MCF 10A (cell line): Measurements from ENCODE around the gene DNASE1. TPM values are rescaled to one million over a fixed set of nuclear protein-coding genes. Genes with fewer than 3 reads are reported as not detected.

ENCODE experiments used
- BruUV-seq: library from RNA; stranded (reverse); fragments of 400-500 nt; replicated peaks from 2 replicates; lab custom pipeline; 2021; lab: Mats Ljungman, UMichigan
- CTCF ChIA-PET: fragments of 300-600 bp; sonication (Branson Sonifier 250); formaldehyde crosslinking; extraction: SDS; loops from one replicate; lab custom pipeline; 2021; ENCODE audit warnings: antibody characterized with exemption, inconsistent platforms; lab: Yijun Ruan, JAX
- POLR2A ChIA-PET: fragments of 300-600, 350-650 bp; sonication (Branson Sonifier 250); formaldehyde crosslinking; extraction: SDS; loops from one replicate; lab custom pipeline; 2020; ENCODE audit warnings: antibody characterized with exemption, inconsistent platforms; lab: Yijun Ruan, JAX
- DNase-seq: peaks from one replicate; pipeline ENCODE4 v3.0.0-alpha.2; 2018; ENCODE audit not compliant: unreplicated experiment
- H3K27ac Mint-ChIP-seq: one replicate; pipeline ENCODE4 v1.8.0; 2022; ENCODE audit warnings: mild to moderate bottlenecking, low read depth, mixed read lengths; ENCODE audit not compliant: unreplicated experiment
- H3K27me3 Mint-ChIP-seq: one replicate; pipeline ENCODE4 v1.8.0; 2022; ENCODE audit warnings: mixed read lengths; ENCODE audit not compliant: insufficient read depth, unreplicated experiment
- H3K36me3 Mint-ChIP-seq: one replicate; pipeline ENCODE4 v1.8.0; 2022; ENCODE audit warnings: mild to moderate bottlenecking, moderate library complexity, mixed read lengths; ENCODE audit not compliant: insufficient read depth, unreplicated experiment
- H3K4me1 Mint-ChIP-seq: one replicate; pipeline ENCODE4 v1.8.0; 2022; ENCODE audit warnings: mixed read lengths; ENCODE audit not compliant: insufficient read depth, unreplicated experiment
- H3K4me3 Mint-ChIP-seq: one replicate; pipeline ENCODE4 v1.8.0; 2022; ENCODE audit warnings: mild to moderate bottlenecking, moderate library complexity, mixed read lengths; ENCODE audit not compliant: unreplicated experiment
- H3K9me3 Mint-ChIP-seq: one replicate; pipeline ENCODE4 v1.8.0; 2022; ENCODE audit warnings: mixed read lengths; ENCODE audit not compliant: unreplicated experiment
- intact Hi-C: fragments of 100-400 bp; cut with micrococcal nuclease; formaldehyde crosslinking; loops from 2 replicates; pipeline ENCODE4 v1.14.1; 2022
- total RNA-seq: library from RNA; stranded (reverse); gene quantifications from 2 replicates; pipeline ENCODE4 v1.2.3, GENCODE V29; 2022
- TF ChIP-seq, protein P1 (sequence below): fragments of 200-600 bp; IDR thresholded peaks from one replicate; pipeline ENCODE4 v1.8.0; 2022; ENCODE audit warnings: antibody characterized with exemption, mild to moderate bottlenecking; ENCODE audit not compliant: unreplicated experiment

Gene DNASE1
- total RNA-seq, 1 experiment from 2014 or later: 11.4 TPM

DNA sequence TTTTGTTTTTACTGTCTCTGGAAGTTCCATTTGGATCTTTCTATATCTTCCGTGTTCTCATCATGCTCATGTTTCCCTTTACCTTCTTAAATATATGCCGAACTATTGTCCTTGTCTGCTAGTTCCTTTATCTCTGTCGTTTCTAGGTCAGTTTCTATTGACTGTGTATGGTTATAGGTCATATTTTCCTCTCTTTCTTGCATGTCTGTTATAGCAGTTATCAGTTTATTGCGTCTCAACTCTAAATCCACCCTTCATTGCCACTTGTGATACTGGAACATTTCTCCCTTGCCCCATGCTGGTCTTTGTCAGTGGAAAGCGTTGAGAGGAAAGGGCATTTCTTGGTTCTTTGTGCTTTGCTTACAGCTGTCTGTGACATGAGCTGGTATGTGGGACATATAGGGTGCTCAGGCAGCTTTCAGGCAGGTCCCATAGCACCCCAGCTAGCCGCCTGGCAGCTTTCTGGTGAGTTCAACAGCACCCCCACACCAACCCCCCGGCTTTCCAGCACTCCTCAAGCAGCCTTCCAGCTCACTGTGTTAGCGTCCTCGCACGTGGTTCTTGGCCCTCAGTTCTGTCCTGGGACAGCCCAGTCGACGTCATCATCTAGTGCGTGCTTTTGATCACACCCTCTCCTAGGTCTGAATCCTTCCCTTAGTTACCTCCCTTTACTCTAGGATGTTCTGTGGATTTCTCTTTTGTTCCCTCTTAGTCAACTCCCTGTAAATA lies 15.4 kb upstream of the DNASE1 start:
- TF ChIP-seq, protein P1, sequence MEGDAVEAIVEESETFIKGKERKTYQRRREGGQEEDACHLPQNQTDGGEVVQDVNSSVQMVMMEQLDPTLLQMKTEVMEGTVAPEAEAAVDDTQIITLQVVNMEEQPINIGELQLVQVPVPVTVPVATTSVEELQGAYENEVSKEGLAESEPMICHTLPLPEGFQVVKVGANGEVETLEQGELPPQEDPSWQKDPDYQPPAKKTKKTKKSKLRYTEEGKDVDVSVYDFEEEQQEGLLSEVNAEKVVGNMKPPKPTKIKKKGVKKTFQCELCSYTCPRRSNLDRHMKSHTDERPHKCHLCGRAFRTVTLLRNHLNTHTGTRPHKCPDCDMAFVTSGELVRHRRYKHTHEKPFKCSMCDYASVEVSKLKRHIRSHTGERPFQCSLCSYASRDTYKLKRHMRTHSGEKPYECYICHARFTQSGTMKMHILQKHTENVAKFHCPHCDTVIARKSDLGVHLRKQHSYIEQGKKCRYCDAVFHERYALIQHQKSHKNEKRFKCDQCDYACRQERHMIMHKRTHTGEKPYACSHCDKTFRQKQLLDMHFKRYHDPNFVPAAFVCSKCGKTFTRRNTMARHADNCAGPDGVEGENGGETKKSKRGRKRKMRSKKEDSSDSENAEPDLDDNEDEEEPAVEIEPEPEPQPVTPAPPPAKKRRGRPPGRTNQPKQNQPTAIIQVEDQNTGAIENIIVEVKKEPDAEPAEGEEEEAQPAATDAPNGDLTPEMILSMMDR: no peak
- Mint-ChIP-seq H3K9me3 (no peaks in the 10 kb centered on the region), H3K27me3 (no peaks in the 10 kb centered on the region), H3K36me3 (no peaks in the 10 kb centered on the region), H3K4me1 (peaks cover 5% of the 10 kb centered on the region), H3K4me3 (no peak overlapping the region), H3K27ac (no peak overlapping the region)
- no peak for DNase-seq
- intact Hi-C loops: no loop called here
- no TSS peak for BruUV-seq
- ChIA-PET CTCF (interaction anchor here (0.6 to 0.7 kb wide), 2 partner anchors 27 to 616 kb away, joined by 3 read pairs; no protein-coding TSS in a partner anchor), POLR2A (interaction anchor here (1.1 kb wide), 1 partner anchor 23 kb away, joined by 3 read pairs; no protein-coding TSS in a partner anchor)

DNA sequence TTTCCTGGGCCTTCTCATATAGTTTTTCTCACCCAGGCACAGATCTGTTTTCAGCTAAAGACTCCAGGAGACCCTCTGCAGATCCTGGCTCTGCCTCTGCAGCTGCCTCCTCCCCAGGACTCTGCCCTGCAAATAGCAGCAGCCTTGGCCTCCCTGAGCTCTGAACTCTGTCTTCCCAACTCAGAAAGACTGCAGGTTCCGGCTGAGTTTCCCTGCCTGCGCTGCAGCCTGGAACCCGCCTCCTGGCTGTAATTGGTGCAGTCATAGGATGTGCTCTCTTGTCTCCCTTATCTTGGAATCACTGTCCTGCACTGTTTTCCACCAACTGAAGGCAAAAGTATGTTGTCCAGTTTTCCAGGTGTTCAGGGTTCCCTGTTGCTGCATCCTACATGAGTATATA lies 14.3 kb upstream of the DNASE1 start:
- H3K4me1 Mint-ChIP-seq: peaks cover 5% of the 10 kb centered on the region
- H3K27ac Mint-ChIP-seq: no peak overlapping the region
- ChIA-PET CTCF (no interaction called here), POLR2A (no interaction called here)
- no peaks in the 10 kb centered on the region for H3K27me3 Mint-ChIP-seq
- BruUV-seq: no TSS peak
- no peak overlapping the region for H3K4me3 Mint-ChIP-seq
- intact Hi-C loops: no loop called here
- TF ChIP-seq, protein P1: no peak
- H3K36me3 Mint-ChIP-seq: no peaks in the 10 kb centered on the region
- H3K9me3 Mint-ChIP-seq: no peaks in the 10 kb centered on the region
- DNase-seq: no peak

DNA sequence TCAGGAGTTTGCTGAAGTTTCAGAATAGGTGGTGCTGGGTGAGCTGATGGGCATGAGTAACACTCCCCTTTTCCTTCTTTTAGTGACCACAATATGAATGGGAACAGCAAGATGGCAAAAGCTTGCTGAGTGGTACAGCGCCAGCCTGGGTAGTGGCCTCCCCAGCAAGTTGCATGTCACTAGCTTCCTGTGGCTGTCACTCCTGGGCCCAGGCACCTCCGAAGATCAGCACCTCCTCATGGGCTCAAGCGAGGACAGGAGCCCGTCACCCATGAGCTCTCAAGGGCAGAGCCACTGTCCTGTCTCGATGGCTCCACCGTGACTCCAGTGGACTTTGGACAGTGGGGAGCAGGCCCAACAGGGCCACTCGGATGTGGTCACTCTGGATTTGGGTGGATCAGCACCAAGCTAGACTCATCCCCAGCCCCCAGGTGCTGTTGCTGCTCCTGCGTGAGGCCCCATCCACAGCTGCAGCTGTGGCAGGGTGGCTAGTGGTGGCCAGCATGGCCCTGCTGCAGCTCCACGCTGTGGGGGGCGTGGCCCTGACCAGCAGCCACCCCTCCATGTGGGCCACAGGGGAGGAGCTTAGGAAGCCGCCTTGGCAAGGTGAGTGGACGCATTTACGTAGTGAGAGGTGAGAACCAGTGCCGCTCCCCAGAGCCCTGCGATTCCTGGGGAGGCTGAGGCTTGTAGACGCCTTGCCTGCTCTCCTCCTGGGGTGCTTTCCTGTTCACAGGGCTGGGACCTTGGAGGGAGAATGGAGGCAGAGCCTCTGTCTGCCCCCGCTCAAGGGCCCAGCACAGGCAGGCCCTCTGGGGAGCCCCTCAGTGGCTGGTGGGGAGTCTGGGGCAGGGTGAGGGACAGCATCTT lies 13.6 kb upstream of the DNASE1 start:
- Mint-ChIP-seq H3K27ac (no peak overlapping the region), H3K27me3 (no peaks in the 10 kb centered on the region), H3K4me3 (no peak overlapping the region), H3K9me3 (no peaks in the 10 kb centered on the region), H3K36me3 (no peaks in the 10 kb centered on the region), H3K4me1 (peaks cover 5% of the 10 kb centered on the region)
- TF ChIP-seq, protein P1: no peak
- no peak for DNase-seq
- CTCF ChIA-PET: no interaction called here
- no TSS peak for BruUV-seq
- POLR2A ChIA-PET: interaction anchor here (0.6 kb wide), 1 partner anchor 14 kb away, joined by 3 read pairs; no protein-coding TSS in a partner anchor
- intact Hi-C loops: no loop called here

DNA sequence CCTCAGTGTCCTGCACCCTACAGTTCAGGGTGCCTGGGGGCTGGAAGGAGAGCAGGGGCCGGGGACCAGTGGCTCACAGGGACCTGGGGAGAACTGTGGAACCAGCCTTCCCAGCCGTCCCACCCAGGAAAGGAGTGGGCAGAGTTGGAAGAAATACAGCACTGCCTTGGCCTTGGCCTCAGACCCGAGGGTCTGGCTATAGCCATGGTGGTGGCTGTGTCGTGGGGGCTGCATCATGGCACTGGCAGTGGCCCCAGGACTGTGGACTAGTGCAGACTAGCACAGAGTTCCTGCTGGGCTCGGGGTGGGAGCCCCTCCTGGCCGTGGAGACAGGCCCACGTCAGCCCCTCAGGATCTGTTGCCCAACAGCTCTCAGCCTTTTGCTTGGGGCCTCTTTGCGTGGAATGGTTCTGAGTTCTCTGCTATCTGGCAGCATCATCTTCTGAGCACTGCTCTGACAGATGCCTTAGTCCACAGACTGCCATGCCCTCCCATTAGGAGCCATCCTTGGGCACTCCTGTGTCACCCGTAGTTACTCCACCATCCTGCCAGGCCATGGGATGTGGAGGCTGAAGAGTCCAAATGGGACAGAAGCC lies 12.6 kb upstream of the DNASE1 start:
- DNase-seq: no peak
- H3K9me3 Mint-ChIP-seq: no peaks in the 10 kb centered on the region
- no peaks in the 10 kb centered on the region for H3K27me3 Mint-ChIP-seq
- POLR2A ChIA-PET: no interaction called here
- no TSS peak for BruUV-seq
- H3K4me3 Mint-ChIP-seq: no peak overlapping the region
- CTCF ChIA-PET: no interaction called here
- peaks cover 13% of the 10 kb centered on the region for H3K4me1 Mint-ChIP-seq
- H3K36me3 Mint-ChIP-seq: no peaks in the 10 kb centered on the region
- TF ChIP-seq, protein P1: no peak
- intact Hi-C loops: no loop called here
- H3K27ac Mint-ChIP-seq: no peak overlapping the region
